DOHH2 (cell line): Measurements from ENCODE around the gene SDF2L1.

ENCODE experiments used
- H3F3A ChIP-seq: fragments of 200-600 bp; sonication (generic), shearing (Covaris generic); 2 replicates; pipeline ENCODE4 v1.6.0; 2016; ENCODE audit warnings: antibody characterized with exemption, mild to moderate bottlenecking; ENCODE audit not compliant: control insufficient read depth, insufficient read depth
- H3K27ac ChIP-seq: fragments of 200-600 bp; sonication (generic); 2 replicates; pipeline ENCODE4 v1.5.1; 2014; ENCODE audit warnings: low read depth, mild to moderate bottlenecking, low read length, moderate library complexity
- H3K27me3 ChIP-seq: fragments of 200-600 bp; sonication (generic); 2 replicates; pipeline ENCODE4 v1.6.1; 2014; ENCODE audit warnings: mild to moderate bottlenecking, low read length, mixed read lengths; ENCODE audit not compliant: control insufficient read depth
- H3K36me3 ChIP-seq: fragments of 200-600 bp; sonication (generic); 2 replicates; pipeline ENCODE4 v1.6.1; 2014; ENCODE audit warnings: mild to moderate bottlenecking, low read length, moderate library complexity, mixed read lengths; ENCODE audit not compliant: control insufficient read depth
- H3K4me1 ChIP-seq: fragments of 200-600 bp; sonication (generic); 2 replicates; pipeline ENCODE4 v1.6.1; 2014; ENCODE audit warnings: mild to moderate bottlenecking, low read length, mixed read lengths; ENCODE audit not compliant: control insufficient read depth
- H3K4me2 ChIP-seq: fragments of 200-600 bp; sonication (generic); 2 replicates; pipeline ENCODE4 v1.6.0; 2014; ENCODE audit warnings: mild to moderate bottlenecking, low read length, moderate library complexity
- H3K4me3 ChIP-seq: fragments of 200-600 bp; sonication (generic); 2 replicates; pipeline ENCODE4 v1.5.1; 2014; ENCODE audit warnings: mild to moderate bottlenecking, low read length, mixed read lengths
- H3K79me2 ChIP-seq: fragments of 200-600 bp; sonication (generic); 2 replicates; pipeline ENCODE4 v1.6.1; 2014; ENCODE audit warnings: mild to moderate bottlenecking, low read length, mixed read lengths; ENCODE audit not compliant: control insufficient read depth
- H3K9me2 ChIP-seq: fragments of 200-600 bp; sonication (generic); replicated peaks from 2 replicates; pipeline ENCODE4 v1.6.1; 2014; ENCODE audit warnings: mild to moderate bottlenecking, low read length, mixed read lengths; ENCODE audit not compliant: control insufficient read depth
- H3K9me3 ChIP-seq: fragments of 200-600 bp; sonication (generic); 2 replicates; pipeline ENCODE4 v1.6.1; 2014; ENCODE audit warnings: antibody characterized with exemption, low read length, mixed read lengths; ENCODE audit not compliant: control insufficient read depth, insufficient read depth
- H4K20me1 ChIP-seq: fragments of 200-600 bp; sonication (generic); 2 replicates; pipeline ENCODE4 v1.6.0; 2014; ENCODE audit warnings: low read depth, mild to moderate bottlenecking, antibody characterized with exemption, low read length, moderate library complexity; ENCODE audit not compliant: control insufficient read depth, insufficient read depth
- CTCF ChIP-seq: fragments of 200-600 bp; sonication (generic); IDR thresholded peaks from one replicate; pipeline ENCODE4 v1.5.1; 2014; ENCODE audit warnings: antibody characterized with exemption, mild to moderate bottlenecking, low read depth, low read length; ENCODE audit not compliant: poor library complexity, severe bottlenecking
- EZH2phosphoT487 ChIP-seq: fragments of 200-600 bp; sonication (generic); IDR thresholded peaks from 2 replicates; pipeline ENCODE4 v1.6.1; 2017; ENCODE audit warnings: borderline replicate concordance, mild to moderate bottlenecking, antibody characterized with exemption, low read length, moderate library complexity, mixed read lengths

SDF2L1 gene

GRCh38 chr22:21693333-21693998 lies 51.4 kb downstream of the SDF2L1 start:
- H3K9me3 ChIP-seq: no peaks in the 10 kb centered on the region
- no peaks in the 10 kb centered on the region; the same call in 1 of the 2 replicates for H3F3A ChIP-seq
- no peaks in the 10 kb centered on the region for H3K4me1 ChIP-seq
- no peak overlapping the region for H3K4me2 ChIP-seq
- no peaks in the 10 kb centered on the region for H3K9me2 ChIP-seq
- no peak for TF ChIP-seq EZH2phosphoT487
- no peak for TF ChIP-seq CTCF
- H4K20me1 ChIP-seq: no peaks in the 10 kb centered on the region
- no peaks in the 10 kb centered on the region for H3K79me2 ChIP-seq
- H3K27me3 ChIP-seq: no peaks in the 10 kb centered on the region
- H3K36me3 ChIP-seq: peaks cover 66% of the 10 kb centered on the region
- H3K27ac ChIP-seq: no peak overlapping the region
- H3K4me3 ChIP-seq: no peak overlapping the region
